Epithelial cell of proximal tubule (primary cell): ENCODE data around the gene TPO. TPM values are rescaled to one million over a fixed set of nuclear protein-coding genes. Genes with fewer than 3 reads are reported as not detected.

ENCODE experiments used
- DNase-seq: peaks from one replicate; pipeline ENCODE4 v3.0.0-alpha.2; 2011; ENCODE audit warnings: low read depth
- H3K4me3 ChIP-seq: 2 replicates; pipeline ENCODE4 v1.5.1; 2011; ENCODE audit warnings: low read depth, mild to moderate bottlenecking, low read length
- CTCF ChIP-seq: conservative IDR thresholded peaks from 2 replicates; pipeline ENCODE4 v1.5.1; 2012; ENCODE audit warnings: low read depth, mild to moderate bottlenecking, low read length
- total RNA-seq: library from RNA; depleted of rRNA; stranded (reverse); fragments of >200 nt; gene quantifications from 2 replicates; pipeline ENCODE4 v1.2.3, GENCODE V29; 2015

Gene TPO
- total RNA-seq, 1 donor from 2014 or later, result not detected

DNA sequence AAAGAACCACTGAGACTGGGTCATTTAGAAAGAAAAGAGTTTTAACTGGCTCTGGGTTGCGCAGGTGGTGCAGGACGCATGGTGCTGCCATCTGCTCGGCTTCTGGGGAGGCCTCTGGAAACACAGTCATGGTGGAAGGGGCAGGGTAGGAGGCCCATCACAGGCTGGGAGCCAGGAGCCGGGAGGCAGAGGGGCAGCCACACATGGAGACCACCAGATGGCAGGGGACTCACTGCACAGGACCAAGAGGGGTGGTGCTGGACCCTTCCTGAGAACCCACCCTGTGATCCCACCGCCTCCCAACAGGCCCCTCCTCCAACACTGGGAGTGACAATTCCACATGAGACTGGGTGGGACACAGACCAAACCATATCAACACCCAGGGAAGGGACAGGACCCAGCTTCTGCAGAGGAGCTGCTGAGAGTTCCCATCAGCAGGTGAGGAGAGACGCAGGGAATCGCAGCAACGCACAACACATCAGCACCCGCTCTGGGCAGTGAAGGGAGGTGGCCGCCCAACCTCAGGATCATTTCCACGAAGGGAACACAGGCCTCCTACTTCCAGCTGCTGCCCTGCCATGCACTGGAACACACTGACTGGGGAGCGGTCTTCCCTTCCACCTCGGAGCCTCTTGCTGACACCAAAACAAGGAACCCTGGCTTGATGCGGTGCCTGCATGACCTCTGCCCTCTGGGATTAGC, 130.7 kb downstream of the TPO start:
- TF ChIP-seq CTCF, result no peak
- no peak overlapping the region for H3K4me3 ChIP-seq
- no peak for DNase-seq

- peak; percentile 12 for DNase-seq
- no peak for TF ChIP-seq CTCF
- H3K4me3 ChIP-seq, result no peak overlapping the region
Measured at GRCh38 chr2:1544478-1545069, 131.3 kb downstream of the TPO start.

DNA sequence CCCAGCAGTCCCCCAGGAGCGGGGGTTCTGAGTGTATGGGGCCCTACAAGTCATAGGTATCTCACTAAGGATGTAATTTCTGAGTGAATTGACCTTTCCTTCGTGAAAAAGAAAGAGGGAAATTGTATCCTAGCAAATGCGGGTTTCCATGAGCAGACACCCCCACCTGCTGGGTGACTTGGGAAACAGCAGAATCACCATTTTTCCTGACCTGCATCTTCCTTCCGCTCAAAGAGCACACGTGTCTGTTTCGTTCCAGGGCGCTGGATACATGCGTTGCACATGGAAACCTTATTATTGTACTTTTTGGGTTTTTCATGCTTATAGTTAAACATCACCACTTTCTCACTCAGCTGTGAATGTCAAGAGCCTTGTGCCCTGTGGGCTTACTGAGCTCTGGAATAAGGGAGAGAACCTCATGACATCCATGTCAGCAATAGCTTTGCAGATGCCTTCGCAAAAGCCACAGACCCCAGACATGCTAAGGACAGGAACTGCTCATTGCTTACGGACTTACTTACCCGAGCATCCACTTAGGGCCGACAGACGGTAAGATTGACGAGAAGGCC, 132.8 kb downstream of the TPO start:
- TF ChIP-seq CTCF, result peak; percentile 95
- no peak overlapping the region for H3K4me3 ChIP-seq
- DNase-seq, result no peak

GRCh38 chr2:1546901-1547300, 133.6 kb downstream of the TPO start:
- TF ChIP-seq CTCF, result peak; percentile 34
- no peak for DNase-seq
- no peak overlapping the region for H3K4me3 ChIP-seq

DNA sequence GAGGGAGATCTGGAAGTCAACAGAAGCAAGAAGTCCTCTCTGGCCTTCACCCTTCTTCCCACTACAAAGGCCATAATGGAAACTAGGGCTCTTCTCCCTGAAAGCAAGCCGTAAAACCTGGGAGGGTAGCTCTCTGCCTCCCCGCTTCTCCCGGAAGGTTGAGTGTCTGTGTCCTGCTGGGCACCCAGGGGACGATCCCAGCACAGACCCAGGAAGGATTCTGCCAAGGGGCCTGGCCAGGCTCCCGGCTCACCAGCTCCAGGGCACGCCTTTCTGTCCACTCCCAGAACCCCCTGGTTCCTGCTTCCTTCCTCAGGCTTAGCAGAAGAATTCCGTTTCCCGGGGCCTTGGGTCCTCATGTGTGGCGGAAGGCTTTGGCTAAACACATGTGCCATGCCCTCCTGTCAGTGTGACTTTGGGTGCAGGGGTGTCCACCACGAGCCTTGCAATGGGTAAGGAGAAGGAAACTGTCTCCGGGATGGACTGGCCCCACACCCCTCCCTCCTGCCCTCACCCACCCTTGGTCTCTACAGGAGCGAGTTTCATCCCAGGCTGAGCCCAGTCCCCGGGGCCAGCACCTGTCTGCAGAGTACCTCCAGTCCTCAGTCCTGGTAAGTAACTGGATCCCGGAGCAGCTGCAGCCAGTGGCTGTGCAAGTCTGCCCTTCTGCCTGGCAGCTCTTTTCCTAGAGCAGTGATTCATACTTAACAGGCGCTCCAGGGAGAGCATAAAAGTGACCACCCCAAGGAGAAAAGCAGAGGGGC, 135.8 kb downstream of the TPO start:
- no peak for TF ChIP-seq CTCF
- no peak for DNase-seq
- H3K4me3 ChIP-seq, result no peak overlapping the region

DNA sequence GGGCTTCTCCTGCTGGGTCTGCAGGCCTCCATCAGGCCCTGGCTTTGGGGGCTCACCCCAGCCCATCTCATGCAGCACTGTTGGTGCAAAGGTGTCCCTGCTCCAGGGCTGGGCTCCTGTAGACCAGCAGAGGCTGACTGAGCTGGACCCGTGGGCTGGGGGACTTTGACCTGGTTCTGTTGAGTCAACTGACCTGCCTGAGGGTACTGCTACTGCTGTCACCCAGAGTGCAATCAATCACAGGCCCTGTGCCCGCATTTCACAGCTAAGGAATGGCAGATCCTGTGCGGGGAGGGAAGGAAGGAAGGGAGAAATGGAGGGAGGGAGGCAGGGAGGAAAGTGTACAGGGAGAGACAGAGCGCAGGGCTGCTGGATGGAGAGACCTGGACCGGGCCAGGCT, 136.8 kb downstream of the TPO start:
- no peak for TF ChIP-seq CTCF
- no peak for DNase-seq
- no peak overlapping the region for H3K4me3 ChIP-seq
